ENCODE results near the gene NT5DC1.

DNA sequence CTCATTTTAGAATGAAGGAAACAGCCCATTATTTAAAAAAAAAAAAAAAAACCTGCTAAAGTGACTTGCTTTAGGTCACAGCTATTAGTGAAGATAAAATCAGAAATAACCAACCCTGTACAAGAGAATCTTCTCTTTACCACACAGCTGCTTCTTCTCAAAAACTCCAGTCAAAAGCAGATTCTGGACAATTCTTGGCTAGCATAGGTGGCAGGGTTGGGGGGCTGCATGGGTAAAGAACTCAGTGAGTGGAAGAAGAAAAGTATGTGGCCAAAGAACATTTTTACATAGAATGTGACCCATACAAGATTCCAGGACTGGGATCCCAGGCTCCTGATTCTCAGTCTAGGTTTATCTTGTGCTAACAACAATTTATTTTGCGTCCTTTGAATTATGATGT lies 30.6 kb upstream of the NT5DC1 start:
- TF ChIP-seq POLR2A (IDR thresholded peaks at IDR 0.05) (no peak), POLR2AphosphoS5 (IDR thresholded peaks at IDR 0.05) (no peak)
- TF ChIP-seq, protein P1, sequence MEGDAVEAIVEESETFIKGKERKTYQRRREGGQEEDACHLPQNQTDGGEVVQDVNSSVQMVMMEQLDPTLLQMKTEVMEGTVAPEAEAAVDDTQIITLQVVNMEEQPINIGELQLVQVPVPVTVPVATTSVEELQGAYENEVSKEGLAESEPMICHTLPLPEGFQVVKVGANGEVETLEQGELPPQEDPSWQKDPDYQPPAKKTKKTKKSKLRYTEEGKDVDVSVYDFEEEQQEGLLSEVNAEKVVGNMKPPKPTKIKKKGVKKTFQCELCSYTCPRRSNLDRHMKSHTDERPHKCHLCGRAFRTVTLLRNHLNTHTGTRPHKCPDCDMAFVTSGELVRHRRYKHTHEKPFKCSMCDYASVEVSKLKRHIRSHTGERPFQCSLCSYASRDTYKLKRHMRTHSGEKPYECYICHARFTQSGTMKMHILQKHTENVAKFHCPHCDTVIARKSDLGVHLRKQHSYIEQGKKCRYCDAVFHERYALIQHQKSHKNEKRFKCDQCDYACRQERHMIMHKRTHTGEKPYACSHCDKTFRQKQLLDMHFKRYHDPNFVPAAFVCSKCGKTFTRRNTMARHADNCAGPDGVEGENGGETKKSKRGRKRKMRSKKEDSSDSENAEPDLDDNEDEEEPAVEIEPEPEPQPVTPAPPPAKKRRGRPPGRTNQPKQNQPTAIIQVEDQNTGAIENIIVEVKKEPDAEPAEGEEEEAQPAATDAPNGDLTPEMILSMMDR (IDR thresholded peaks at IDR 0.05 in 8 of 11, conservative IDR thresholded peaks at IDR 0.05 in 3 of 11) = no peak

Data from spleen (tissue), 7 donors.